ENCODE data around the gene SON.

SON gene

GRCh38 chr21:33518899-33519298, 23.9 kb upstream of the SON start:
- POLR2A ChIA-PET: interaction anchor here (1.3 kb wide), 1 partner anchor 13 kb away, joined by 8 read pairs; no protein-coding TSS in a partner anchor
- Histone ChIP-seq H3K36me3 (ENCODE audit: control insufficient read depth in 2 of 2, insufficient read depth in 1 of 2, low read length in 2 of 2) (peaks cover 78 to 83% of the 10 kb centered on the region in 2 experiments), H3K27ac (ENCODE audit: extremely low read depth, low read depth, low read length) (no peak overlapping the region), H3K4me1 (ENCODE audit: control insufficient read depth, insufficient read depth, low read length) (no peaks in the 10 kb centered on the region), H3K9me3 (ENCODE audit: control insufficient read depth, insufficient read depth, low read depth, low read length) (no peaks in the 10 kb centered on the region), H3K4me3 (ENCODE audit: low read depth, low read length) (no peak overlapping the region)
- CTCF ChIA-PET: interaction anchor here (0.6 to 0.7 kb wide), 2 partner anchors 94 to 354 kb away, joined by 3 read pairs; no protein-coding TSS in a partner anchor
- TF ChIP-seq ZNF701 (tag by site-specific recombination; IDR thresholded peaks at IDR 0.05) (no peak), MZF1 (tag by site-specific recombination; IDR thresholded peaks at IDR 0.05; ENCODE audit: borderline replicate concordance) (no peak)

- POLR2A ChIA-PET: interaction anchor here (0.6 kb wide), 1 partner anchor 72 kb away, joined by 4 read pairs; no protein-coding TSS in a partner anchor
- Histone ChIP-seq H3K36me3 (ENCODE audit: control insufficient read depth in 2 of 2, insufficient read depth in 1 of 2, low read length in 2 of 2) (peaks cover 75 to 79% of the 10 kb centered on the region in 2 experiments), H3K4me1 (ENCODE audit: control insufficient read depth, insufficient read depth, low read length) (no peaks in the 10 kb centered on the region), H3K4me3 (ENCODE audit: low read depth, low read length) (no peak overlapping the region), H3K9me3 (ENCODE audit: control insufficient read depth, insufficient read depth, low read depth, low read length) (no peaks in the 10 kb centered on the region), H3K27ac (ENCODE audit: extremely low read depth, low read depth, low read length) (no peak overlapping the region)
- TF ChIP-seq ZNF473 (tag by site-specific recombination; IDR thresholded peaks at IDR 0.05) (no peak), ZBTB17 (tag by site-specific recombination; IDR thresholded peaks at IDR 0.05) (0 out of 2 replicates have a peak, but pooled peaks have one; percentile 15), ATF2 (tag by site-specific recombination; IDR thresholded peaks at IDR 0.05; ENCODE audit: low read depth) (peak; percentile 48)
- CTCF ChIA-PET: no interaction called here
These were observed 20.4 kb upstream of the SON start for GRCh38 chr21:33522297-33522952.

- ChIA-PET POLR2A (interaction anchor here (0.6 kb wide), 1 partner anchor 72 kb away, joined by 4 read pairs; no protein-coding TSS in a partner anchor), CTCF (no interaction called here)
- no peak for TF ChIP-seq ZNF148 (tag by site-specific recombination; IDR thresholded peaks at IDR 0.05; ENCODE audit: borderline replicate concordance)
- TF ChIP-seq ZBTB1 (tag by site-specific recombination; IDR thresholded peaks at IDR 0.05): no peak
- no peak for TF ChIP-seq ZNF621 (tag by site-specific recombination; IDR thresholded peaks at IDR 0.05)
- TF ChIP-seq BCL11A (tag by site-specific recombination; IDR thresholded peaks at IDR 0.05; ENCODE audit: low read depth): no peak
- no peak for TF ChIP-seq ZNF776 (tag by site-specific recombination; IDR thresholded peaks at IDR 0.05; ENCODE audit: borderline replicate concordance)
- no peak for TF ChIP-seq ZNF175 (tag by site-specific recombination; IDR thresholded peaks at IDR 0.05)
- TF ChIP-seq ZNF585B (tag by site-specific recombination; IDR thresholded peaks at IDR 0.05): no peak
- TF ChIP-seq ZFP37 (tag by site-specific recombination; IDR thresholded peaks at IDR 0.05): no peak
- no peak for TF ChIP-seq ZNF596 (tag by site-specific recombination; IDR thresholded peaks at IDR 0.05)
- TF ChIP-seq ZNF140 (tag by site-specific recombination; IDR thresholded peaks at IDR 0.05): no peak
- TF ChIP-seq ZNF16 (tag by site-specific recombination; IDR thresholded peaks at IDR 0.05; ENCODE audit: low read depth): no peak
- TF ChIP-seq ZNF830 (tag by site-specific recombination; IDR thresholded peaks at IDR 0.05; ENCODE audit: low read depth): no peak
- TF ChIP-seq GLI4 (tag by site-specific recombination; IDR thresholded peaks at IDR 0.05): no peak
- no peak for TF ChIP-seq ZNF610 (tag by site-specific recombination; IDR thresholded peaks at IDR 0.05; ENCODE audit: borderline replicate concordance)
- TF ChIP-seq MYNN (tag by site-specific recombination; IDR thresholded peaks at IDR 0.05; ENCODE audit: borderline replicate concordance): no peak
- no peak for TF ChIP-seq ELK4 (IDR thresholded peaks at IDR 0.05; ENCODE audit: borderline replicate concordance, low read depth, low read length)
- TF ChIP-seq ZNF843 (tag by site-specific recombination; IDR thresholded peaks at IDR 0.05): no peak
- TF ChIP-seq ZNF785 (tag by site-specific recombination; IDR thresholded peaks at IDR 0.05): no peak
- Histone ChIP-seq H3K9me3 (ENCODE audit: control insufficient read depth, insufficient read depth, low read depth, low read length) (no peaks in the 10 kb centered on the region), H3K4me3 (ENCODE audit: low read depth, low read length) (no peak overlapping the region), H3K36me3 (ENCODE audit: control insufficient read depth in 2 of 2, insufficient read depth in 1 of 2, low read length in 2 of 2) (peaks cover 75 to 79% of the 10 kb centered on the region in 2 experiments), H3K27ac (ENCODE audit: extremely low read depth, low read depth, low read length) (no peak overlapping the region), H3K4me1 (ENCODE audit: control insufficient read depth, insufficient read depth, low read length) (no peaks in the 10 kb centered on the region)
These were observed 19.9 kb upstream of the SON start for GRCh38 chr21:33522953-33523349.

Data from HEK293 (cell line).